ENCODE measurements around the gene FAM117A. TPM values are rescaled to one million over a fixed set of nuclear protein-coding genes. Genes with fewer than 3 reads are reported as not detected.

FAM117A gene
- total and polyA plus RNA-seq, 2 donors (not counting 1 experiment from before 2014, with no cell fraction given), result 93.4 to 162 TPM

- POLR2A ChIA-PET, result interaction anchor here (0.6 kb wide), 1 partner anchor 33 kb away, joined by 5 read pairs; no protein-coding TSS in a partner anchor
- Histone ChIP-seq H3K27ac (ENCODE audit: low read length in 2 of 2) (peak overlapping the region in 1 of 2 donors; percentile 55), H3K4me1 (ENCODE audit: control insufficient read depth in 2 of 2, insufficient read depth in 2 of 2, low read length in 2 of 2) (peaks cover 10 to 12% of the 10 kb centered on the region in 2 donors), H3K27me3 (replicated peaks in 1 of 4; ENCODE audit: control extremely low read depth in 1 of 4, control insufficient read depth in 3 of 4, insufficient read depth in 4 of 4, low read length in 3 of 4) (no peaks in the 10 kb centered on the region), H2AFZ (ENCODE audit: insufficient read depth, low read depth, low read length, poor library complexity, severe bottlenecking) (no peak overlapping the region), H3K36me3 (replicated peaks in 1 of 2; ENCODE audit: control extremely low read depth in 1 of 2, control insufficient read depth in 1 of 2, extremely low read depth in 1 of 2, insufficient read depth in 2 of 2, low read length in 1 of 2) (peaks cover 2 to 89% of the 10 kb centered on the region in 2 experiments), H3K4me2 (replicated peaks; ENCODE audit: low read depth, low read length, poor library complexity, severe bottlenecking) (no peak overlapping the region), H3K9ac (ENCODE audit: low read length) (no peak overlapping the region), H3K79me2 (ENCODE audit: control insufficient read depth, insufficient read depth, low read length) (peaks cover 57% of the 10 kb centered on the region), H3K4me3 (ENCODE audit: control extremely low read depth in 1 of 5, extremely low read depth in 1 of 5, insufficient read depth in 1 of 5, low read depth in 2 of 5, low read length in 4 of 5) (no peak overlapping the region), H4K20me1 (ENCODE audit: control insufficient read depth, insufficient read depth, low read length, poor library complexity, severe bottlenecking) (peaks cover 76% of the 10 kb centered on the region), H3K9me3 (ENCODE audit: control extremely low read depth in 1 of 3, control insufficient read depth in 2 of 3, insufficient read depth in 1 of 3, low read length in 2 of 3) (peaks cover 0 to 6% (median 3%) of the 10 kb centered on the region in 3 donors)
- H3K27me3 Mint-ChIP-seq, result no peaks in the 10 kb centered on the region
- CTCF ChIA-PET, result interaction anchor here (0.9 kb wide), 1 partner anchor 65 kb away, joined by 3 read pairs; the partner anchor contains the start of gene KAT7
- H3K27ac Mint-ChIP-seq, result peak overlapping the region; percentile 67
- no peak for TF ChIP-seq CTCF (IDR thresholded peaks at IDR 0.05)
- no peak for TF ChIP-seq EZH2 (IDR thresholded peaks at IDR 0.05; ENCODE audit: borderline replicate concordance, insufficient read depth, low read depth, low read length, poor library complexity, severe bottlenecking)
- H3K9me3 Mint-ChIP-seq (ENCODE audit: insufficient read depth), result peaks cover 3% of the 10 kb centered on the region
- DNase-seq (no peak), ATAC-seq (ENCODE audit: low read depth) (no peak)
- intact Hi-C loops (cut with micrococcal nuclease), result no loop called here
- no peak overlapping the region for H3K4me3 Mint-ChIP-seq
- H3K4me1 Mint-ChIP-seq, result peaks cover 30% of the 10 kb centered on the region
- WGBS (ENCODE audit: insufficient coverage), result 29% methylated on average over 6 of the region's 8 CpGs
These were observed 40.5 kb downstream of the FAM117A start for GRCh38 chr17:49723423-49723822.

- Histone ChIP-seq H3K4me3 (ENCODE audit: control extremely low read depth in 1 of 5, extremely low read depth in 1 of 5, insufficient read depth in 1 of 5, low read depth in 2 of 5, low read length in 4 of 5) (no peak overlapping the region), H4K20me1 (ENCODE audit: control insufficient read depth, insufficient read depth, low read length, poor library complexity, severe bottlenecking) (peaks cover 71% of the 10 kb centered on the region), H3K36me3 (replicated peaks in 1 of 2; ENCODE audit: control extremely low read depth in 1 of 2, control insufficient read depth in 1 of 2, extremely low read depth in 1 of 2, insufficient read depth in 2 of 2, low read length in 1 of 2) (peaks cover 8 to 89% of the 10 kb centered on the region in 2 experiments), H3K4me2 (replicated peaks; ENCODE audit: low read depth, low read length, poor library complexity, severe bottlenecking) (no peak overlapping the region), H3K79me2 (ENCODE audit: control insufficient read depth, insufficient read depth, low read length) (peaks cover 44% of the 10 kb centered on the region), H3K27me3 (replicated peaks in 1 of 4; ENCODE audit: control extremely low read depth in 1 of 4, control insufficient read depth in 3 of 4, insufficient read depth in 4 of 4, low read length in 3 of 4) (no peaks in the 10 kb centered on the region), H3K9me3 (ENCODE audit: control extremely low read depth in 1 of 3, control insufficient read depth in 2 of 3, insufficient read depth in 1 of 3, low read length in 2 of 3) (peaks cover 0 to 6% (median 3%) of the 10 kb centered on the region in 3 donors), H3K27ac (ENCODE audit: low read length in 2 of 2) (no peak overlapping the region), H3K4me1 (ENCODE audit: control insufficient read depth in 2 of 2, insufficient read depth in 2 of 2, low read length in 2 of 2) (peaks cover 4 to 10% of the 10 kb centered on the region in 2 donors), H3K9ac (ENCODE audit: low read length) (no peak overlapping the region), H2AFZ (ENCODE audit: insufficient read depth, low read depth, low read length, poor library complexity, severe bottlenecking) (no peak overlapping the region)
- POLR2A ChIA-PET, result interaction anchor here (0.6 kb wide), 1 partner anchor 12 kb away, joined by 3 read pairs; no protein-coding TSS in a partner anchor
- TF ChIP-seq CTCF (IDR thresholded peaks at IDR 0.05), result no peak
- TF ChIP-seq EZH2 (IDR thresholded peaks at IDR 0.05; ENCODE audit: borderline replicate concordance, insufficient read depth, low read depth, low read length, poor library complexity, severe bottlenecking), result no peak
- no peak for DNase-seq
- peaks cover 3% of the 10 kb centered on the region for H3K9me3 Mint-ChIP-seq (ENCODE audit: insufficient read depth)
- ATAC-seq (ENCODE audit: low read depth), result no peak
- H3K27me3 Mint-ChIP-seq, result no peaks in the 10 kb centered on the region
- H3K27ac Mint-ChIP-seq, result no peak overlapping the region
- WGBS (ENCODE audit: insufficient coverage), result 98% methylated on average over 3 of the region's 3 CpGs
- intact Hi-C loops (cut with micrococcal nuclease), result no loop called here
- CTCF ChIA-PET, result interaction anchor here (0.6 to 1.8 kb wide), 3 partner anchors 14 to 60 kb away, joined by 3 to 7 read pairs (median 4); partner anchors contain the start of gene SLC35B1
- H3K4me3 Mint-ChIP-seq, result no peak overlapping the region
- peaks cover 22% of the 10 kb centered on the region for H3K4me1 Mint-ChIP-seq
These were observed 41.9 kb downstream of the FAM117A start for GRCh38 chr17:49722066-49722465.

All from B cell (primary cell).